BE2C (cell line): Measurements from ENCODE around the gene HOXA11.

Source experiments
- DNase-seq: peaks from one replicate; pipeline ENCODE4 v3.0.0-alpha.2; 2020
- H3K27me3 ChIP-seq: fragments of 250-450 bp; sonication (Bioruptor Pico); 2 replicates; pipeline ENCODE4 v1.5.1; 2020; ENCODE audit warnings: mild to moderate bottlenecking
- H3K36me3 ChIP-seq: fragments of 250-450 bp; sonication (Bioruptor Pico); 2 replicates; pipeline ENCODE4 v1.5.1; 2020; ENCODE audit warnings: mild to moderate bottlenecking
- H3K4me1 ChIP-seq: fragments of 250-450 bp; sonication (Bioruptor Pico); 2 replicates; pipeline ENCODE4 v1.5.1; 2020
- H3K4me3 ChIP-seq: 2 replicates; pipeline ENCODE4 v1.5.1; 2011; ENCODE audit warnings: low read depth, low read length
- H3K9me3 ChIP-seq: fragments of 250-450 bp; sonication (Bioruptor Pico); 2 replicates; pipeline ENCODE4 v1.5.1; 2020
- CTCF ChIP-seq: IDR thresholded peaks from 2 replicates; pipeline ENCODE4 v1.5.1; 2012; ENCODE audit warnings: mild to moderate bottlenecking, low read depth, low read length

Gene HOXA11

GRCh38 chr7:27147199-27148030 is 37.6 kb downstream of the HOXA11 start, which contains the start of gene HOXA6:
HOXA6 (minus strand) TSS chr7:27147774; CDS start chr7:27147749, 25 bp downstream.
- peak; percentile 55 for DNase-seq
- no peak for TF ChIP-seq CTCF
- Histone ChIP-seq H3K4me1 (no peaks in the 10 kb centered on the region), H3K36me3 (no peaks in the 10 kb centered on the region), H3K27me3 (peaks cover 100% of the 10 kb centered on the region), H3K4me3 (peak within 1 kb of the TSS; percentile 33), H3K9me3 (no peaks in the 10 kb centered on the region)

GRCh38 chr7:27146491-27147198 is 38.4 kb downstream of the HOXA11 start:
- no peaks in the 10 kb centered on the region for H3K9me3 ChIP-seq
- H3K36me3 ChIP-seq = no peaks in the 10 kb centered on the region
- DNase-seq = no peak
- peaks cover 100% of the 10 kb centered on the region for H3K27me3 ChIP-seq
- H3K4me1 ChIP-seq = no peaks in the 10 kb centered on the region
- no peak overlapping the region for H3K4me3 ChIP-seq
- no peak for TF ChIP-seq CTCF

GRCh38 chr7:27145914-27146412 is 39.1 kb downstream of the HOXA11 start:
- H3K9me3 ChIP-seq = no peaks in the 10 kb centered on the region
- H3K4me1 ChIP-seq = no peaks in the 10 kb centered on the region
- TF ChIP-seq CTCF = no peak
- peaks cover 100% of the 10 kb centered on the region for H3K27me3 ChIP-seq
- no peak for DNase-seq
- no peak overlapping the region for H3K4me3 ChIP-seq
- no peaks in the 10 kb centered on the region for H3K36me3 ChIP-seq

GRCh38 chr7:27145165-27145913 is 39.7 kb downstream of the HOXA11 start:
- Histone ChIP-seq H3K4me1 (no peaks in the 10 kb centered on the region), H3K36me3 (no peaks in the 10 kb centered on the region), H3K9me3 (no peaks in the 10 kb centered on the region), H3K27me3 (peaks cover 100% of the 10 kb centered on the region), H3K4me3 (no peak overlapping the region)
- TF ChIP-seq CTCF = no peak
- peak; percentile 9 for DNase-seq

GRCh38 chr7:27144781-27145164 is 40.3 kb downstream of the HOXA11 start:
- Histone ChIP-seq H3K4me1 (no peaks in the 10 kb centered on the region), H3K4me3 (no peak overlapping the region), H3K36me3 (no peaks in the 10 kb centered on the region), H3K9me3 (no peaks in the 10 kb centered on the region), H3K27me3 (peaks cover 100% of the 10 kb centered on the region)
- peak; percentile 10 for DNase-seq
- TF ChIP-seq CTCF = no peak
